ENCODE results near the gene ANXA5.

Gene ANXA5

DNA sequence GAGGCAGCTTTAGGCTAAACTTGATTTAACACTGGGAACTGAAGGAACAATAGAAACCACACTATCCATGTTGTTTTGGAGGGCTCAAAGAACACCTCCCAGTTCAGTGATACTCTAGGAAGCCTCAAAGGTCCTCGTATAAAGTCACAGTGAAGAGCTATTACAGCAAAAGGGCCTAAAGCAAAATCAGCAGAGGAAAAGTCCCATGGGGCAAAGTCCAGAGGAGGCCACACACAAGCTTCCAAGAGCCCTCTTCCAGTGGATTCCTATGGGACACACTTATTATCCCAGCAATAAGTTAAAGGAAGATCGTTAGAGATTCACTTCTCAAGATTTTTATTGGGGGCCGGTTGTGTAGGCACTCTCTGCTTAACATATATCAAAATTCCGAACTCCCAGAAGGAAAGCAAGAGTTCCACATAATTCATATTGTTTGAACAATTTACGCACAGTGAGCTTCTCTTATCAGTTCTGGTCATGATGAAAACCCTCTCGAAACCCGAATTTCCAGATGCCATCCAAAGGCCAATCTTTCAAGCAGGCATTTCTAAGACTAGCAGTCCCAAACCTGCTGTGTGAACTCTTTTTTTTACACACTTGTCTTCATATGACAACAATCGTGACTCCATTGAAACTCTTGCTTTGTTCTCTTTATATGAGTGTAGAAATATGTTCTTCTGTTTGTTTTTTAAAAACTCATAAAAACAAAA, 53.7 kb downstream of the ANXA5 start:
- DNase-seq (ENCODE audit: low spot score in 2 of 2) (no peak), ATAC-seq (replicated peaks; ENCODE audit: extremely low read depth, poor library complexity, severe bottlenecking) (no peak)
- Mint-ChIP-seq H3K9me3 (no peaks in the 10 kb centered on the region), H3K4me1 (no peaks in the 10 kb centered on the region), H3K36me3 (ENCODE audit: insufficient read depth) (peaks cover 2% of the 10 kb centered on the region), H3K4me3 (no peak overlapping the region), H3K27me3 (peaks cover 36% of the 10 kb centered on the region), H3K27ac (ENCODE audit: low read depth) (no peak overlapping the region)

DNA sequence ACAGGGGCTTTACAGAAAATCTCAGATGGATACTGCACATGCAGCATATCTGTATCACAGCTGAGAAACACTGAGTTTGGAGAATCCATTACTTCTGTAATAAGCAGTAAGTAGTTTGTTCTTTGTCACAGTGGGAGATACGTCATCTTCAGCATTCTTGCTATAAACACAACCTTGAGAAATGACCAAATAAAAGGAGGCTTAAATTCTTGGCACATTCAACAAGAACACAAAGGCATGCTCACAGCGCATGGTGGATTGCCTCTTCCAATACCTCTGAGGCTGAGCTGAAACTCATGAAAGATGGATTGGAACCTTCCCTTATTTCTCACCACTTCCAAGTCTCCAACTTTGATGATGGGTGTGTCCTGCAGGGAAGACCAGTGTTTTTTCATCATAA, 54.5 kb downstream of the ANXA5 start:
- Mint-ChIP-seq H3K4me1 (no peaks in the 10 kb centered on the region), H3K36me3 (ENCODE audit: insufficient read depth) (peaks cover 2% of the 10 kb centered on the region), H3K27me3 (peaks cover 36% of the 10 kb centered on the region), H3K4me3 (no peak overlapping the region), H3K9me3 (no peaks in the 10 kb centered on the region), H3K27ac (ENCODE audit: low read depth) (no peak overlapping the region)
- no peak for ATAC-seq (replicated peaks; ENCODE audit: extremely low read depth, poor library complexity, severe bottlenecking)
- no peak for DNase-seq (ENCODE audit: low spot score in 2 of 2)

DNA sequence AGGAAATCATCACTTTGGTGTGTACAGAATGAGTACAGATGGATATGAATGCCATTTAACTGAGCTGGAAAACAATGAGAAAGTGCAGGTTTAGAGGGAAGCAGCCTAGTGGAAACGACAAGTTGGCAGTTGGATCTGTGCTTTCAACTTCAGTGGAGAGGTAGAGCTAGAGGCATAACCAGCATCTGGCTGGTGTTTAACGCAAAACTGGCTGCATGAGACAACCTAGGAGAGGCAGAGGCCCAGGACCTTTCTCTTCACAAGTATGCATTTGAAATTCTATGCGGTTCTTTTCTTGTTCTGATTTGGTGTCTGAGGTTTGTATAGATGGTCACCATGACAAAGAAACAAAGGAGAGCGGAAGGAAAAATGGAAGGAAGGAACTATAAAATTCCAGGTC, 63.1 kb downstream of the ANXA5 start:
- no peak overlapping the region for H3K4me3 Mint-ChIP-seq
- H3K27me3 Mint-ChIP-seq, result peaks cover 28% of the 10 kb centered on the region
- no peaks in the 10 kb centered on the region for H3K36me3 Mint-ChIP-seq (ENCODE audit: insufficient read depth)
- ATAC-seq (replicated peaks; ENCODE audit: extremely low read depth, poor library complexity, severe bottlenecking) (no peak), DNase-seq (ENCODE audit: low spot score in 2 of 2) (no peak)
- H3K9me3 Mint-ChIP-seq, result no peaks in the 10 kb centered on the region
- H3K4me1 Mint-ChIP-seq, result no peaks in the 10 kb centered on the region
- no peak overlapping the region for H3K27ac Mint-ChIP-seq (ENCODE audit: low read depth)

GRCh38 chr4:121632636-121633035, 64.1 kb downstream of the ANXA5 start:
- no peak for ATAC-seq (replicated peaks; ENCODE audit: extremely low read depth, poor library complexity, severe bottlenecking)
- Mint-ChIP-seq H3K27me3 (peaks cover 26% of the 10 kb centered on the region), H3K4me1 (no peaks in the 10 kb centered on the region), H3K36me3 (ENCODE audit: insufficient read depth) (no peaks in the 10 kb centered on the region), H3K4me3 (no peak overlapping the region), H3K27ac (ENCODE audit: low read depth) (no peak overlapping the region), H3K9me3 (no peaks in the 10 kb centered on the region)
- no peak for DNase-seq (ENCODE audit: low spot score in 2 of 2)

Measured in central memory CD8-positive, alpha-beta T cell (primary cell).